Measurements from ENCODE around the gene MUC5AC. TPM values are rescaled to one million over a fixed set of nuclear protein-coding genes. Genes with fewer than 3 reads are reported as not detected.

MUC5AC gene
- total RNA-seq, 1 experiment from 2014 or later = under 0.01 TPM

DNA sequence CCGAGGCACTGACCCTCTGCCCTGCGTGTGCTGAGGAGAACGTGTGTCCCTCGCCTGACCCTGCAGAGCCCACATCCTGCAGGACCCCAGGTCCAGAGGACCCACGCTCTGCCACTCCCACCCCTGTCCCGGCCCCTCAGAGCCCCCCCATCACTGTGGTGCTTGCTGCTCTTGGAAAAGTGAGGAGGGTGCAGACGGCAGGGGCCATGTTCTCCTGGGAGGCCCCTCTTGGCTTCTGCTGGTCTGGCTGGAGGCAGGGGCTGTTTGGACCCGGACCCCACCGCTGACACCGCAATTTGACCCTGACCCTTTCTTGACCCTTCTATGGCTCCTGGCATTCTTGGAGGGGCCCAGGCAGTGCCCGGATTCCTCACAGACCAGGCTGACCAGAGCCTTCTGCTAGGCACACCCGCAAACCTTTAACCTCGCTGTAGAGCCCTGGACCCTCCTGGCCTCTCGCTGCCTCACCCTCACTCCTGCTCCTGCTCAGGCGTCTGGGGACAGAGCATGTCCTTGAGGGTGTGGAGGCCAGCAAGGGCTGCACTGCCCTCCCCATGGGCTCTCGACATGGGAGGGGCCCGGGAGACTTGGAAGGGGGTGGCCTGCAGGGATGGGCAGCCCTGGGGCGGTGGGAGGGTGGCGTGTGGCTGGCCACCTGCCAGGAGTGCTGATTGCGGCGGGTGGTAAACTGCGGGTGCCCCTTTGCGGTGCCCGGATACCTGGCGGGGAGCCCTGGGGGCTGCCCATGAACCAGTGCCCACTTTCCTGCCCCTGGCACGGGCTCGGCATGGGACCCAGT, 37.0 kb upstream of the MUC5AC start:
- BruUV-seq (replicated peaks) = no TSS peak
- no peak for TF ChIP-seq POLR2A (IDR thresholded peaks at IDR 0.05; ENCODE audit: borderline replicate concordance, extremely low read depth, insufficient read depth, insufficient read length)
- no peak for TF ChIP-seq RAD21 (IDR thresholded peaks at IDR 0.05; ENCODE audit: low read depth)
- TF ChIP-seq ELF1 (IDR thresholded peaks at IDR 0.05; ENCODE audit: borderline replicate concordance, low read depth) = no peak
- TF ChIP-seq EZH2phosphoT487 (IDR thresholded peaks at IDR 0.05; ENCODE audit: borderline replicate concordance) = no peak
- TF ChIP-seq, protein P1, sequence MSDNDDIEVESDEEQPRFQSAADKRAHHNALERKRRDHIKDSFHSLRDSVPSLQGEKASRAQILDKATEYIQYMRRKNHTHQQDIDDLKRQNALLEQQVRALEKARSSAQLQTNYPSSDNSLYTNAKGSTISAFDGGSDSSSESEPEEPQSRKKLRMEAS (IDR thresholded peaks at IDR 0.05) = no peak
- TF ChIP-seq SIN3A (IDR thresholded peaks at IDR 0.05; ENCODE audit: low read depth) = no peak
- TF ChIP-seq, protein P2, sequence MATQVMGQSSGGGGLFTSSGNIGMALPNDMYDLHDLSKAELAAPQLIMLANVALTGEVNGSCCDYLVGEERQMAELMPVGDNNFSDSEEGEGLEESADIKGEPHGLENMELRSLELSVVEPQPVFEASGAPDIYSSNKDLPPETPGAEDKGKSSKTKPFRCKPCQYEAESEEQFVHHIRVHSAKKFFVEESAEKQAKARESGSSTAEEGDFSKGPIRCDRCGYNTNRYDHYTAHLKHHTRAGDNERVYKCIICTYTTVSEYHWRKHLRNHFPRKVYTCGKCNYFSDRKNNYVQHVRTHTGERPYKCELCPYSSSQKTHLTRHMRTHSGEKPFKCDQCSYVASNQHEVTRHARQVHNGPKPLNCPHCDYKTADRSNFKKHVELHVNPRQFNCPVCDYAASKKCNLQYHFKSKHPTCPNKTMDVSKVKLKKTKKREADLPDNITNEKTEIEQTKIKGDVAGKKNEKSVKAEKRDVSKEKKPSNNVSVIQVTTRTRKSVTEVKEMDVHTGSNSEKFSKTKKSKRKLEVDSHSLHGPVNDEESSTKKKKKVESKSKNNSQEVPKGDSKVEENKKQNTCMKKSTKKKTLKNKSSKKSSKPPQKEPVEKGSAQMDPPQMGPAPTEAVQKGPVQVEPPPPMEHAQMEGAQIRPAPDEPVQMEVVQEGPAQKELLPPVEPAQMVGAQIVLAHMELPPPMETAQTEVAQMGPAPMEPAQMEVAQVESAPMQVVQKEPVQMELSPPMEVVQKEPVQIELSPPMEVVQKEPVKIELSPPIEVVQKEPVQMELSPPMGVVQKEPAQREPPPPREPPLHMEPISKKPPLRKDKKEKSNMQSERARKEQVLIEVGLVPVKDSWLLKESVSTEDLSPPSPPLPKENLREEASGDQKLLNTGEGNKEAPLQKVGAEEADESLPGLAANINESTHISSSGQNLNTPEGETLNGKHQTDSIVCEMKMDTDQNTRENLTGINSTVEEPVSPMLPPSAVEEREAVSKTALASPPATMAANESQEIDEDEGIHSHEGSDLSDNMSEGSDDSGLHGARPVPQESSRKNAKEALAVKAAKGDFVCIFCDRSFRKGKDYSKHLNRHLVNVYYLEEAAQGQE (IDR thresholded peaks at IDR 0.05; ENCODE audit: low read depth) = no peak
- no peak for TF ChIP-seq SP1 (IDR thresholded peaks at IDR 0.05; ENCODE audit: low read depth)
- TF ChIP-seq POLR2AphosphoS5 (IDR thresholded peaks at IDR 0.05; ENCODE audit: low read depth, low read length) = no peak
- TF ChIP-seq CBX3 (IDR thresholded peaks at IDR 0.05; ENCODE audit: low read depth) = no peak
- TF ChIP-seq SRF (IDR thresholded peaks at IDR 0.05; ENCODE audit: low read depth) = no peak
- no peak for TF ChIP-seq FOSL1 (IDR thresholded peaks at IDR 0.05; ENCODE audit: low read depth)
- TF ChIP-seq EZH2 (IDR thresholded peaks at IDR 0.05) = no peak
- TF ChIP-seq, protein P3, sequence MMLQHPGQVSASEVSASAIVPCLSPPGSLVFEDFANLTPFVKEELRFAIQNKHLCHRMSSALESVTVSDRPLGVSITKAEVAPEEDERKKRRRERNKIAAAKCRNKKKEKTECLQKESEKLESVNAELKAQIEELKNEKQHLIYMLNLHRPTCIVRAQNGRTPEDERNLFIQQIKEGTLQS (IDR thresholded peaks at IDR 0.05) = no peak
- no peak for TF ChIP-seq ZFX (IDR thresholded peaks at IDR 0.05)
- no peak for TF ChIP-seq ZNF274 (IDR thresholded peaks at IDR 0.05; ENCODE audit: low read depth, low read length)
- ATAC-seq = no peak
- H3K9me2 ChIP-seq (ENCODE audit: insufficient read depth) = no peaks in the 10 kb centered on the region
- H3K79me2 ChIP-seq (ENCODE audit: insufficient read depth, low read length) = no peaks in the 10 kb centered on the region
- no peak overlapping the region for H2AFZ ChIP-seq (ENCODE audit: low read depth, low read length, poor library complexity, severe bottlenecking)
- intact Hi-C loops (cut with micrococcal nuclease) = no loop called here
- no peak overlapping the region for H3K4me2 ChIP-seq (ENCODE audit: low read length)
- H3K4me3 ChIP-seq (replicated peaks in 1 of 2; ENCODE audit: low read depth in 1 of 2, low read length in 2 of 2) = no peak overlapping the region
- DNase-seq (ENCODE audit: low read depth, low spot score) = no peak
- H3K4me1 ChIP-seq (ENCODE audit: control insufficient read depth in 1 of 2, insufficient read depth in 2 of 2, low read length in 2 of 2) = no peaks in the 10 kb centered on the region
- ChIA-PET RAD21 (ENCODE audit: low non-redundant PET in 1 of 2, low total read pairs in 2 of 2, uncharacterized antibody in 2 of 2, unreplicated experiment in 2 of 2) (no interaction called here), CTCF (no interaction called here), POLR2A (no interaction called here)
- H4K20me1 ChIP-seq (ENCODE audit: insufficient read depth) = no peaks in the 10 kb centered on the region
- H3K27ac ChIP-seq (ENCODE audit: low read depth, low read length) = no peak overlapping the region
- H3K9me3 ChIP-seq (ENCODE audit: control insufficient read depth in 1 of 2, insufficient read depth in 1 of 2, low read depth in 1 of 2, low read length in 2 of 2) = no peaks in the 10 kb centered on the region
- no peaks in the 10 kb centered on the region for H3K36me3 ChIP-seq (ENCODE audit: control insufficient read depth in 1 of 2, insufficient read depth in 2 of 2, low read length in 2 of 2)
- H3K27me3 ChIP-seq (ENCODE audit: insufficient read depth, low read length) = peaks cover 11% of the 10 kb centered on the region
- no peak overlapping the region for H3K9ac ChIP-seq (ENCODE audit: low read length)
